ENCODE measurements around the gene OR2AT4. TPM values are rescaled to one million over a fixed set of nuclear protein-coding genes. Genes with fewer than 3 reads are reported as not detected.

The OR2AT4 gene
- total and polyA plus RNA-seq, 2 experiments from 2014 or later: not detected

DNA sequence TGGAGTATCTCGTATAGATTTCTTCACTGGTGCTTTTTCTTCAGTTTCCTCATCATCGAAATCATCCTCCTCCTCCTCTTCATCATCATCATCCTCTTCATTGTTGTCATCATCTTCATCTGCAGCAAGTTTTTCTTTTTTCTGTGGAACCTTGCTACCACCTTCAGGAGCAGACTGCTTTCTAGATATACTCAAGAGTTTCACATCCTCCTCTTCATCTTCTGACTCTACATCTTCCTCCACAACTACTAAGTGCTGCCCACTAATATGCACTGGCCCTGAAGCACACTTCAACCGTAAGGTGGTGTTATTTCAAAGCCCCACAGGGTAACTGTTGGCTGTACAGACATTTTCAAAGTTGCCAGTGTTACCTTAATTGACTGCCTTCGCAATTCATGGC, 17.1 kb downstream of the OR2AT4 start:
- Histone ChIP-seq H3K4me3 (no peak overlapping the region), H3K27me3 (peaks cover 2% of the 10 kb centered on the region), H3K36me3 (no peaks in the 10 kb centered on the region), H3K4me1 (ENCODE audit: low read depth) (no peaks in the 10 kb centered on the region), H3K27ac (no peak overlapping the region), H3K9me3 (ENCODE audit: low read depth) (no peaks in the 10 kb centered on the region)
- TF ChIP-seq, protein P1, sequence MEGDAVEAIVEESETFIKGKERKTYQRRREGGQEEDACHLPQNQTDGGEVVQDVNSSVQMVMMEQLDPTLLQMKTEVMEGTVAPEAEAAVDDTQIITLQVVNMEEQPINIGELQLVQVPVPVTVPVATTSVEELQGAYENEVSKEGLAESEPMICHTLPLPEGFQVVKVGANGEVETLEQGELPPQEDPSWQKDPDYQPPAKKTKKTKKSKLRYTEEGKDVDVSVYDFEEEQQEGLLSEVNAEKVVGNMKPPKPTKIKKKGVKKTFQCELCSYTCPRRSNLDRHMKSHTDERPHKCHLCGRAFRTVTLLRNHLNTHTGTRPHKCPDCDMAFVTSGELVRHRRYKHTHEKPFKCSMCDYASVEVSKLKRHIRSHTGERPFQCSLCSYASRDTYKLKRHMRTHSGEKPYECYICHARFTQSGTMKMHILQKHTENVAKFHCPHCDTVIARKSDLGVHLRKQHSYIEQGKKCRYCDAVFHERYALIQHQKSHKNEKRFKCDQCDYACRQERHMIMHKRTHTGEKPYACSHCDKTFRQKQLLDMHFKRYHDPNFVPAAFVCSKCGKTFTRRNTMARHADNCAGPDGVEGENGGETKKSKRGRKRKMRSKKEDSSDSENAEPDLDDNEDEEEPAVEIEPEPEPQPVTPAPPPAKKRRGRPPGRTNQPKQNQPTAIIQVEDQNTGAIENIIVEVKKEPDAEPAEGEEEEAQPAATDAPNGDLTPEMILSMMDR (IDR thresholded peaks at IDR 0.05; ENCODE audit: low read depth, low read length): no peak
- no peak for DNase-seq (ENCODE audit: low read depth in 1 of 2, low spot score in 1 of 2)

DNA sequence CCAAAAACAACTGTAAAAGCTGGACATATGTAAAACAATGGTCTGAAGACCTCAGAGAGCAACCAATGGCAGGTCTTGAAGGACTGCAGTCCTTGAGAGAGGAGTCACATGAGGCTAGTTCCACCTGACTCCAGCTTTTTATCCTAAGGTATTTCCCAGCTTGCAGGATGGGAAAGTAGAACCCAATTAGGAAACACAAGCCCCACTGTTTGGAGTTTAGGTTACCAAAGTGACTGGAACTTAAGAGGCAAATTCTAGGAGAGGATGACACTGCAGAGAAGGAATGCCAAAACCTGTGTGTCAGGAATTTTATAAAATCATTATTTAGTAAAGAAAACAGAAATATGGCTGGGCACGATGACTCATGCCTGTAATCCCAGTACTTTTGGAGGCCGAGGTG, 18.4 kb downstream of the OR2AT4 start:
- Histone ChIP-seq H3K27ac (no peak overlapping the region), H3K27me3 (peaks cover 2% of the 10 kb centered on the region), H3K4me1 (ENCODE audit: low read depth) (no peaks in the 10 kb centered on the region), H3K9me3 (ENCODE audit: low read depth) (no peaks in the 10 kb centered on the region), H3K36me3 (no peaks in the 10 kb centered on the region), H3K4me3 (no peak overlapping the region)
- DNase-seq (ENCODE audit: low read depth in 1 of 2, low spot score in 1 of 2): no peak
- TF ChIP-seq, protein P1 (IDR thresholded peaks at IDR 0.05; ENCODE audit: low read depth, low read length): no peak

DNA sequence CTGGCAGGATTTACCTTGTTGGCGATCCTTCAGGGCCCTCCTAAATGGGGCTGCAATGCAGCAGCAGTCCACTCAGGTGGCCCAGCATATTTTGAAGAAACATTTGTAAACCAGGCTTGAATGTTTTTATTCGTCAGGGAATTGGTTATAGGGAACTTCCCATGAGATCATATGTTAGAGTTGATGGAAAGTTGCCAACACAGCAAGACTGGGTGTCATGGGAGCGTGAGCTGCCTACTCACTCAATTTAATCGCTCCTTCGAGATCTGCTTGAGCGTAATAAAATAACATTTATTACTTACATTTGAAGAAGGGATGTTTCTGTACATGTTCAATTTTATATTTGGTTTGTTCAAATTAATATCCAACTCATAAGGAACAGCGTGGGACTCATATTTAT, 19.4 kb downstream of the OR2AT4 start:
- Histone ChIP-seq H3K36me3 (no peaks in the 10 kb centered on the region), H3K4me3 (no peak overlapping the region), H3K4me1 (ENCODE audit: low read depth) (no peaks in the 10 kb centered on the region), H3K27ac (no peak overlapping the region), H3K27me3 (peaks cover 2% of the 10 kb centered on the region), H3K9me3 (ENCODE audit: low read depth) (no peaks in the 10 kb centered on the region)
- TF ChIP-seq, protein P1 (IDR thresholded peaks at IDR 0.05; ENCODE audit: low read depth, low read length): no peak
- DNase-seq (ENCODE audit: low read depth in 1 of 2, low spot score in 1 of 2): no peak

DNA sequence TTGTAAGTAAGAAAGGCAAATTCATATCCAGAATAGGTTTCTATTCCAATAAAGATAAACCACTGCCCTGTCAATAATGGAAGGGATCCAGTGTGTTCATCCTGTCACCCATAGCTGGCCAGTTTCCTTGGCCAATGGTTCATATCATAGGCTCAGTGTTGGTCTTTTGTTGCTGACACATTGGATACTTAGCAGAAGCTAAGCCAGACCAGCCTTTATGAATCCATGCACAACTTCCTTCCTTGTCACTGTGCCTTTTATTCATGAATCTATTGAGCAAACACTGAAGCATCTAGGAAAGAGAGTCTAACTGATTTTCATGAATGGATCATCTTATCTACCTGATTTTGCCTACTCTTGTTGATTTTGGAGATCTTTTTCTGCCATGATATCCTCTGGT, 20.0 kb downstream of the OR2AT4 start:
- H3K4me1 ChIP-seq (ENCODE audit: low read depth): no peaks in the 10 kb centered on the region
- H3K9me3 ChIP-seq (ENCODE audit: low read depth): no peaks in the 10 kb centered on the region
- no peak overlapping the region for H3K27ac ChIP-seq
- H3K4me3 ChIP-seq: no peak overlapping the region
- no peak for DNase-seq (ENCODE audit: low read depth in 1 of 2, low spot score in 1 of 2)
- H3K27me3 ChIP-seq: peaks cover 2% of the 10 kb centered on the region
- TF ChIP-seq, protein P1 (IDR thresholded peaks at IDR 0.05; ENCODE audit: low read depth, low read length): no peak
- H3K36me3 ChIP-seq: no peaks in the 10 kb centered on the region

DNA sequence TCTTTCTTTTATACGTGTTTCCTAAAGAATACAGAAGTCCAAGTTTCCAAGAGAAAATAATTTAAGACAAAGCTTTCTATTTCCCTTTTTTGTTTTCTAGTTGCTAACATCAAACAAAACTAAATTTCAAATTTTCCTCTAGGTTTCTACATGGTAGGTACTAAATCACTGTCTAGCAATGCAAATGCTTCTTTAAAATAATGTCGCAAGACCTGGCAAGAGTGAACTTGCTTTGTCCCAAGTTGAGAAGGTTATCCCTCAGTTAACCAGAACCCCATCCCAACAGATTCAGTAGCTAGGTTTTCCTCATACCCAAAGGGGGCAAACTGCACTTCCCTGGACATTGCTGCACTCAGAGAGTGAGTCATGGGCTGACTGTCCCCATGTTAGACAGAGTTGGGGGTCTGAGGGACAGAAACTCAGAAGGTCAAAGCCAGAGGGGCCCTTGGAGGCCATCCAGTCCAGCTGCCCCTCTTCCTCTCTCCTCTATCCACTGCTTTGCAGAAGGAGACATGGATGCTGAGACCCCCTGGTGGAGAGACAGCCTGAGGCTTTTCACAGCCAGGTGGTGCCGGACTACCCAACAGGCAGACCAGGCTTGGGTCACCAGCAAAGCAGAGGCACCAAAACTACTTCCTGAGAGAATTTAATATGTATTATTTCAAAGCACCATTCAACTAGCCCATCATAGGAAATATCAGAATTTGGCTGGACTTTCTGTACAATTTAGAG, 23.1 kb downstream of the OR2AT4 start:
- peak in 1 of 2 donors; percentile 1 for DNase-seq (ENCODE audit: low read depth in 1 of 2, low spot score in 1 of 2)
- TF ChIP-seq, protein P1 (IDR thresholded peaks at IDR 0.05; ENCODE audit: low read depth, low read length): peak; percentile 9
- Histone ChIP-seq H3K9me3 (ENCODE audit: low read depth) (no peaks in the 10 kb centered on the region), H3K4me1 (ENCODE audit: low read depth) (no peaks in the 10 kb centered on the region), H3K27ac (no peak overlapping the region), H3K36me3 (no peaks in the 10 kb centered on the region), H3K27me3 (peaks cover 2% of the 10 kb centered on the region), H3K4me3 (no peak overlapping the region)
